Measurements from ENCODE around the gene BBOX1. TPM values are rescaled to one million over a fixed set of nuclear protein-coding genes. Genes with fewer than 3 reads are reported as not detected.

BBOX1 gene
- total and polyA plus RNA-seq, 2 of the 8 experiments (the other 6 are each of a cell fraction or from before 2014, with no cell fraction given) = not detected

GRCh38 chr11:26995701-26996460 lies 44.7 kb upstream of the BBOX1 start (continued):
- TF ChIP-seq CTBP2 (IDR thresholded peaks at IDR 0.05; ENCODE audit: borderline replicate concordance, insufficient read depth, insufficient read length, low read length) (no peak), NRF1 (IDR thresholded peaks at IDR 0.05; ENCODE audit: low read depth, low read length) (no peak), JUN (IDR thresholded peaks at IDR 0.05; ENCODE audit: low read depth, low read length) (no peak), RXRA (IDR thresholded peaks at IDR 0.05; ENCODE audit: insufficient read depth, low read depth, low read length) (no peak), SIX5 (IDR thresholded peaks at IDR 0.05; ENCODE audit: low read depth, low read length) (no peak)

Data from H1 (cell line).